EH (cell line): Measurements from ENCODE around the gene TSSC4.
"Not testable (repeated sequence)": the region's sequence is repeated elsewhere in the genome, so short reads cannot be mapped to it uniquely, and the experiment has no call there.

Experiments used
- DNase-seq: peaks from one replicate; pipeline ENCODE4 v3.0.0-alpha.2; 2015; ENCODE audit warnings: low read depth

The TSSC4 gene

GRCh38 chr11:2400069-2400761 is at the start of gene TSSC4:
TSS of gene TSSC4 (plus strand) at chr11:2400750. CDS start at chr11:2402634, 1,884 bp downstream.
- peak; percentile 100 for DNase-seq

GRCh38 chr11:2351701-2352100 is 48.8 kb upstream of the TSSC4 start:
- no peak for DNase-seq

- DNase-seq, result no peak
These were observed 48.1 kb upstream of the TSSC4 start for GRCh38 chr11:2352420-2352819.

GRCh38 chr11:2355000-2355644 is 45.4 kb upstream of the TSSC4 start:
- DNase-seq, result peak; percentile 74

- no peak for DNase-seq
These were observed 43.3 kb upstream of the TSSC4 start for GRCh38 chr11:2357246-2357645.

- DNase-seq, result not testable (repeated sequence)
These were observed 42.9 kb upstream of the TSSC4 start for GRCh38 chr11:2357651-2358050.

- DNase-seq, result no peak
These were observed 41.7 kb upstream of the TSSC4 start for GRCh38 chr11:2358754-2359442.

- no peak for DNase-seq
These were observed 41.0 kb upstream of the TSSC4 start for GRCh38 chr11:2359557-2359956.

GRCh38 chr11:2360081-2360642 is 40.4 kb upstream of the TSSC4 start:
- DNase-seq, result no peak

- no peak for DNase-seq
These were observed 39.0 kb upstream of the TSSC4 start for GRCh38 chr11:2361565-2361964.

- no peak for DNase-seq
These were observed 38.1 kb upstream of the TSSC4 start for GRCh38 chr11:2362414-2362813.

- DNase-seq, result no peak
These were observed 37.4 kb upstream of the TSSC4 start for GRCh38 chr11:2363130-2363529.

- DNase-seq, result no peak
These were observed 36.8 kb upstream of the TSSC4 start for GRCh38 chr11:2363577-2364370.

GRCh38 chr11:2364386-2364785 is 36.2 kb upstream of the TSSC4 start:
- DNase-seq, result not testable (repeated sequence)

- DNase-seq, result no peak
These were observed 34.9 kb upstream of the TSSC4 start for GRCh38 chr11:2365571-2366210.

GRCh38 chr11:2366276-2366675 is 34.3 kb upstream of the TSSC4 start:
- peak; percentile 28 for DNase-seq

GRCh38 chr11:2366733-2367132 is 33.8 kb upstream of the TSSC4 start:
- no peak for DNase-seq

GRCh38 chr11:2367266-2368160 is 33.0 kb upstream of the TSSC4 start:
- no peak for DNase-seq

GRCh38 chr11:2368178-2368850 is 32.2 kb upstream of the TSSC4 start:
- DNase-seq, result no peak

- no peak for DNase-seq
These were observed 31.7 kb upstream of the TSSC4 start for GRCh38 chr11:2368851-2369180.
